Ecto neural progenitor cell (in vitro differentiated cells): Measurements from ENCODE around the gene SRRT.
"Not testable (repeated sequence)": the region's sequence is repeated elsewhere in the genome, so short reads cannot be mapped to it uniquely, and the experiment has no call there.

ENCODE experiments used
- DNase-seq: peaks from one replicate; pipeline ENCODE4 v3.0.0-alpha.2; 2018; ENCODE audit warnings: low spot score

The SRRT gene

DNA sequence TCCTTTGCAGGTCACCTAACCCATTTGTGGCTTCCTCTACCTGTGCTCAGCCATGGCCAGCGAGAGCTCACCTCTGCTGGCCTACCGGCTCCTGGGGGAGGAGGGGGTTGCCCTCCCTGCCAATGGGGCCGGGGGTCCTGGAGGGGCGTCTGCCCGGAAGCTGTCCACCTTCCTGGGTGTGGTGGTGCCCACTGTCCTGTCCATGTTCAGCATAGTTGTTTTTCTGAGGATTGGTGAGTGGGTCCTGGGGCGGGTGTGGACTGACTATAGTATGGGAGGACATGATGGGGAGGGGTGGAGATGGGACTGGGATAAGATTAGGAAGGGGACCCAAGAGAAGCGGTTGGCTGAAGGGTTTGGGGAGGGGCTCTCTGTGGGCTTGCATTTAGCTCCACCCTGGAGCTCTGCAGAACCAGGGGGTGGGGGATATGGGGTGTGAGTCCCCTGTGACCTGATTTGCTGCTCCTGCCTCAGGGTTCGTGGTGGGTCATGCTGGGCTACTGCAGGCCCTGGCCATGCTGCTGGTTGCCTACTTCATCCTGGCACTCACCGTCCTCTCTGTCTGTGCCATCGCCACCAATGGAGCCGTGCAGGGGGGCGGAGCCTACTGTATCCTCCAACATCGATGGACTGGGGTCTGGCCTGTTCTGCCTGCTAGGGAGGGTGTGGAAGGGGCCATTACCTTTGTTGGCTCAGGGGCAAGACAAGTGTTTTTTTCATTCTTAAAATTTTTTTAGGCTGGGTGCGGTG is 20.6 kb upstream of the SRRT start:
- DNase-seq, result no peak

DNA sequence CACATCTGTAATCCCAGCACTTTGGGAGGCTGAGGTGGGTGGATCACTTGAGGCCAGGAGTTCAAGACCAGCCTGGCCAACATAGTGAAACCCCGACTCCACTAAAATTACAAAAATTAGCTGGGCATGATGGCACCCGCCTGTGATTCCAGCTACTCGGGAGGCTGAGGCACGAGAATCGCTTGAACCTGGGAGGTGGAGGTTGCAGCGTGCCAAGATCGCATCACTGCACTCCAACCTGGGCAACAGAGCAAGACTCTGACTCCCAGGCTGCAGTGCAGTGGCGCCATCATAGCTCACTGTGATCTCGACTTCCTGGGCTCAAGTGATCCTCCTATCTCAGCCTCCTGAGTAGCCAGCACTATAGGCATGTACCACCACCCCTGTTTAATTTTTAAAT is 20.0 kb upstream of the SRRT start:
- not testable (repeated sequence) for DNase-seq

DNA sequence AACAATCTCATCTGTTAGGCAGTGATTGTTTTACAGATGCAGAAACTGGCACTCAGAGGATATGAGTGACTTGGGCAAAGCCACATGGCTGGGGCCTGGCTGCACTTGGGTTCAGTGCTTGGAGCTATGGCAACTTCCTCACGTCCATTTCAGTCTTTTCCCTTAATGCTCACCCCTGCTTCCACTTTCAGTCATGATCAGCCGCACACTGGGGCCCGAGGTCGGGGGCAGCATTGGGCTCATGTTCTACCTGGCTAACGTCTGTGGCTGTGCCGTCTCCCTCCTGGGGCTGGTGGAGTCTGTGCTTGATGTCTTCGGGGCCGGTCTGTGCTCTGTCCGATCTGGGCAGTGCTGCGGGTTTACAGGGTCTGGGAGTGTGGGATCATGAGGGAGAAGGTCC is 19.4 kb upstream of the SRRT start:
- no peak for DNase-seq

- DNase-seq, result no peak
These were observed 18.0 kb upstream of the SRRT start for GRCh38 chr7:100856871-100857282.

DNA sequence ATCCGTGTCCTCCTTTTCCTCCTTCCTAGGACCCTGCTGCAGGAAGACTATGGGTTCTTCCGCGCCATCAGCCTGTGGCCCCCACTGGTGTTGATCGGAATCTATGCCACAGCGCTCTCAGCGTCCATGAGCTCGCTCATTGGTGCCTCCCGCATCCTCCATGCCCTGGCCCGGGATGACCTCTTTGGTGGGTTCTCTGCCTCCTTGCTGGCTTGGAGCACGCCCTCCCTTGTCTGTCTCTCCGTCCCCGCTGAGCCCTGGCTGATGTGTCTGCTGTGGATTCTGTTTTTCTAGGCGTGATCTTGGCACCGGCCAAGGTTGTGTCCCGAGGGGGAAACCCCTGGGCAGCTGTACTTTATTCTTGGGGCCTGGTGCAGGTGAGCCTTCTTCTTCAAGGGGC is 15.0 kb upstream of the SRRT start:
- DNase-seq, result no peak

GRCh38 chr7:100860702-100861615 is 13.9 kb upstream of the SRRT start:
- DNase-seq, result no peak

GRCh38 chr7:100861616-100861985 is 13.3 kb upstream of the SRRT start:
- no peak for DNase-seq

DNA sequence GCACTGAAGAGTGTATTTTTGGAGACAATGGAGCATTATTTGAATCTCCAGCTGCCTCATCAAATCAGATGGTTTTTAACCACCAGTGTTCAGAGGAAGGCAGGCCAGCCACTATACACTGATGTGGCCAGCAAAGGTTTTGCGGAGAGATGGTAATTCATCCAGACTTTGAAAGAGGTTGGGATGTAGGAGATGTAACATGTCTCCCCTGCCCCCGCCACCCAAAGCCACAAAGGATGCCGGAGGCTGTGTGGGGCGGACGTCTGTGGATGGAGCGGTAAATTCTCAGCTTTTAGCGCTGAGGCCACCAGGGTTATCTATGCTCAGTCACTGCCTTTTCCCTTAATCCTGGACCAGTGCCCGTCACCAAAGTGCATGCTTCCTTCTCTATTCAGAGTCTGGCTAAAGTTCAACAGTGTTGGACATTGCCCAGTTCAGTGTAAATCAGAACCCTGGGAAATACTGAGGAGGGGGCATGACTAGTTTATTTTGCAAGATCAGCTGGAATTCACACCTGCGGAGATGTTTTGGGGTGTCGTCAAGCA is 11.4 kb upstream of the SRRT start:
- no peak for DNase-seq

GRCh38 chr7:100864263-100864845 is 10.5 kb upstream of the SRRT start:
- no peak for DNase-seq

- DNase-seq, result no peak
These were observed 9.5 kb upstream of the SRRT start for GRCh38 chr7:100865372-100865911.

- no peak for DNase-seq
These were observed 8.8 kb upstream of the SRRT start for GRCh38 chr7:100865938-100866728.

DNA sequence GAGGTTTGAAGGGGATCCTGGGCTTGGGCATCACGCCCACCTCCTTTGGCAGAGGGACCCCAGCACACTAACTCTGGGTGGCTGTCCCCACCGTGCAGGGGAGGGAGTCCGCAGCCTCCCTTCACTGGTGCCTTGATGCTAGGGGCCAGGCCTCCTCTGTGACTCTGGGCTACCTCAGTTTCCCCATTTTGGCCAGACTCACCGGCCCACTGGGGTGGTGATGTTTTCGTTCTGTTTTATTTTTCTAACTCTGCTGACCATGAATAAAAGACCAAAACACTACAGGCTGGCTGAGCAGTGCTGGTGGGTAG is 8.2 kb upstream of the SRRT start:
- no peak for DNase-seq

DNA sequence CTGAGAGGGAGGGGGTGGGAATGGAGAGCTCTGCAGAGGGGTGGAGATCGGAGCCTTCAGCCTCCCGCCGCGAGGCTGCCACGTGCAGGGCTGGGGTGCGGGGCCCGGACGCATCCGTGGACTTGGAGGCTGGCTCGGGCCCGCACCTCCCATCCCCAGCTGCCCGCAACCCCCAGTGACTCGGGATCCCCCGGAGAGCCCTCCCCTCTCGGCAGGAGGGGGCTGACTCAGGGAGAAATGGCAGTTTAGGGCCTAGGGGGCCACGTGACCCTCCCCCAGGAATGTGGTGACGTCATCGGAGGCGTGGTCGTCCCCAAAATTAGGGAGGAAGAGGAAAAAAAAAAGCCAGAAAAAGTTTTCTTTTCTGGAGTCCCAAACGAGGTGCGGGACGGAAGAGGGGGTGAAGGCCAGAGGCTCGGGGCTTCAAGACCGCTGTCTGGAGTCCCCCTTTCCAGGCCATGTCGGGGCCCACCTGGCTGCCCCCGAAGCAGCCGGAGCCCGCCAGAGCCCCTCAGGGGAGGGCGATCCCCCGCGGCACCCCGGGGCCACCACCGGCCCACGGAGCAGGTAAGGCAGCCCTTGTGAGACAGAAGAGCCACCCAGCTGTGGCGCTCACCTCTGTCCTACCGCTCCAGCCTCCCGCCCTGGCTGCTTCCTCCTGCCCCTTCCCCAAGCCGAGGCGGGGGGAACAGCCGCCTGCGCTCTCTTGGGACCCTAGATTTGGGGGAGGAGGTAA is 7.7 kb upstream of the SRRT start, which contains the start of gene TRIP6:
TRIP6 (plus strand) TSS at position 348 of the 736 bp plus-strand sequence; CDS start at position 459, 111 bp downstream.
- peak; percentile 83 for DNase-seq

- peak; percentile 58 for DNase-seq
These were observed 7.0 kb upstream of the SRRT start for GRCh38 chr7:100867776-100868485.

DNA sequence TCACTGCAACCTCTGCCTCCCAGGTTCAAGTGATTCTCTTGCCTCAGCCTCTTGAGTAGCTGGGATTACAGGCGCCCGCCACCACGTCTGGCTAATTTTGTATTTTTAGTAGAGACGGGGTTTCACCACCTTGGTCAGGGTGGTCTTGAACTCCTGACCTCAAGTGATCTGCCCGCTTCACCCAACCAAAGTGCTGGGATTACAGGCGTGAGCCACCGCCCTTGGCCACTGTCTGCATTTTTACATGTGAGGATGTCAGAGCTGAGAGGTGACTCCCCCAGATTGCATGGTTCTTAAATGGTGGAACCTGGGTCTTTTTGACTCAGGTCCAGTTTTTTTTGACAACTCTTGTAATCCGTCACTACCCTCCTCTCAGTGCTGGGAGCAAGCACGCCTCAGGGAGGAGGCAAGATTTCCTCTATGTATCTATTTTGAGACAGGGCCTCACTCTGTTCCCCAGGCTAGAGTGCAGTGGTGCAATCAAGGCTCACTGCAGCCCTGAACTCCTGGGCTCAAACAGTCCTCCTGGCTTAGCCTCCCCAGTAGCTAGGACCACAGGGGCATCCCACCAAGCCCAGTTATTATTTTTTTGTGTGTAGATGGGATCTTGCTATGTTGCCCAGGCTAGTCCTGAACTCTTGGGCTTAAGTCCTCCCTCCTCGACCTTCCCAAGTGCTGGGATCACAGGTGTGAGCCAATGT is 1.2 kb upstream of the SRRT start:
- DNase-seq, result no peak

DNA sequence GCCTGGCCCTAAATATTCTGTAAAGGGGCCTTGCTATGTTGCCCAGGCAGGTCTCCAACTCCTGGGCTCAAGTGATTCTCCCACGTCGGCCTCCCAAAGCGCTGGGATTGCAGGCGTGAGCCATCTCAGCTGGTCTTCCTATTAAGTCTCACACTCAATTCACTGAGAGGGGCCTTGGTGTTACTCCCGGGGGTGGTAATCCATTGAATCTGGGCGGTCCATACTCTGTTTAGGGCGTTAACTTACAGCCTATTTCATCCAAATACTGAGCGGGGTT is 665 bp upstream of the SRRT start:
- DNase-seq, result no peak

- DNase-seq, result no peak
These were observed 451 bp downstream of the SRRT start for GRCh38 chr7:100875356-100875751.

DNA sequence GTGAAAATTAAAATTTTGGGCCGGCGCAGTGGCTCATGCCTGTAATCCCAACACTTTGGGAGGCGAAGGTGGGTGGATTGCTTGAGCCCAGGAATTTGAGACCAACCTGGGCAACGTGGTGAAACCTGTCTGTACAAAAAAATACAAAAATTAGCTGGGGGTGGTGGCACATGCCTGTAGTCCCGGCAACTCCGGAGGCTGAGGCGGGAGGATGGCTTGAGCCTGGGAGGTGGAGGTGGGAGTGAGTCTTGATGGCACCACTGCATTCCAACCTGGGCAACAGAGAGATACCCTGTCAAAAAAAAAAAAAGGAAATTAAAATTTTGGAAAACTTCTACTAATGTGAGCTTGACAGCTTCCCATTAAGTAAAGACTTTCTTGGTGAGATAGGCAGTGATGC is 3.1 kb downstream of the SRRT start:
- DNase-seq, result no peak

DNA sequence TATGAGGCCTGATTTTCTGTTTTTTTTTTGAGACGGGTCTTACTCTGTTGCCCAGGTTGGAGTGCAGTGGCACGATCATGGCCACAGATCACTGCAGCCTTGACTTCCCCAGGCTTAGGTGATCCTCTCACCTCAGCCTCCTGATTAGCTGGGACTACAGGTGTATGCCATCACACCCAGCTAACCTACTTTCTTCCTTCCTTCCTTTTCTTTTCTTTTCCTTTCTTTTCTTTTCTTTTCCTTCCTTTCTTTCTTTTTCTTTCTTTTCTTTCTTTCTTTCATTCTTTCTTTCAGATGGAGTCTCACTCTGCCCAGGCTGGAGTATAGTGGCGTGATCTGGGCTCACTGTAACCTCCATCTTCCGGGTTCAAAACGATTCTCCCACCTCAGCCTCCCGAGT is 3.8 kb downstream of the SRRT start:
- DNase-seq, result no peak

- no peak for DNase-seq
These were observed 4.9 kb downstream of the SRRT start for GRCh38 chr7:100879685-100880261.
